ENCODE data around the gene FYB2. TPM values are rescaled to one million over a fixed set of nuclear protein-coding genes. Genes with fewer than 3 reads are reported as not detected.
A peak's percentile ranks its signal among the peaks of the same experiment; 100 is the strongest.

FYB2 gene
- total RNA-seq, 6 experiments from 2014 or later = 11.2 to 27.5 (median 16.1) TPM

- WGBS (ENCODE audit: insufficient coverage, low coverage, low lambda C conversion rate, missing lambda C conversion rate) = 65% methylated on average over 5 of the region's 5 CpGs
- intact Hi-C loops (cut with DNase I) = no loop called here
Measured at GRCh38 chr1:56803561-56804156, 15.5 kb downstream of the FYB2 start.

DNA sequence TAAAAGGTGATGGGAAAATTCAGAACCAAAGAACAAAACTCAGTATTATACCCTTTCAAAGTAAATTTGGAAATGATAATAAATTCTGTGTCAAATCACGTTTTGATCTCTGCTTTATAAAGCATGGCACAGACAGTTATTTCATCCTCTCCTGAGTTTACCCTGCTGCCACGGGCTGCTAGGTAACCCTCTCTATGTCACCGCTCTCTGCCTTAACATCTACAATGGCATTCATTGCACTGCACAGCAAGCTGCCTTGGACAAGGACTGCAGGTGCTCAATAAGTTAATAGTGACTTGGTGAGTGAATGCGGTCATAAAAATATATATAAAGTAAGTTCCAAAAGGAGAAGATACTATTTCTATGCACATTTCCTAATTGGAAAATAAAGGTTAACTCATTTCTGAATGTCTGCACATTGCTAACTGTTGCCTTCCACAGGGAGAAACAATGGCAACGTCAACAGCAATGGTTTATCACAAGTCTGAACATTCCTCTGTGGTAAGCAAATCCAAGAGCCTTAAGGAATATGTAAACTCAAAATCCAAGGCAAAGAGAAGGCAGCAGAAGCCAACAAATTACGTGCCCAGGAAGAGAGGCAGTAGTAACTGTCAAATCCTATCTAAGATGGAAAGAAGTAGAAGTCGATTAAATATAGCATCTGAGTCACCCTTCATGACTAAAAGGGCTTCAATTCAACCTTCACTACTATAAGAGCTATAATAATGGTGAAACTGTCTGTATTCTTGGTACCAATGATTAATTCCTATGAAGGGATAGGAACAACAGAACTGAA is 19.4 kb downstream of the FYB2 start:
- 66% methylated on average over 7 of the region's 7 CpGs for WGBS (ENCODE audit: insufficient coverage, low coverage, low lambda C conversion rate, missing lambda C conversion rate)
- intact Hi-C loops (cut with DNase I) = no loop called here
- Histone ChIP-seq H3K27ac (no peak overlapping the region), H3K4me1 (no peaks in the 10 kb centered on the region), H3K9me3 (no peaks in the 10 kb centered on the region), H3K4me3 (no peak overlapping the region), H3K36me3 (no peaks in the 10 kb centered on the region), H3K27me3 (no peaks in the 10 kb centered on the region)
- TF ChIP-seq, protein P1, sequence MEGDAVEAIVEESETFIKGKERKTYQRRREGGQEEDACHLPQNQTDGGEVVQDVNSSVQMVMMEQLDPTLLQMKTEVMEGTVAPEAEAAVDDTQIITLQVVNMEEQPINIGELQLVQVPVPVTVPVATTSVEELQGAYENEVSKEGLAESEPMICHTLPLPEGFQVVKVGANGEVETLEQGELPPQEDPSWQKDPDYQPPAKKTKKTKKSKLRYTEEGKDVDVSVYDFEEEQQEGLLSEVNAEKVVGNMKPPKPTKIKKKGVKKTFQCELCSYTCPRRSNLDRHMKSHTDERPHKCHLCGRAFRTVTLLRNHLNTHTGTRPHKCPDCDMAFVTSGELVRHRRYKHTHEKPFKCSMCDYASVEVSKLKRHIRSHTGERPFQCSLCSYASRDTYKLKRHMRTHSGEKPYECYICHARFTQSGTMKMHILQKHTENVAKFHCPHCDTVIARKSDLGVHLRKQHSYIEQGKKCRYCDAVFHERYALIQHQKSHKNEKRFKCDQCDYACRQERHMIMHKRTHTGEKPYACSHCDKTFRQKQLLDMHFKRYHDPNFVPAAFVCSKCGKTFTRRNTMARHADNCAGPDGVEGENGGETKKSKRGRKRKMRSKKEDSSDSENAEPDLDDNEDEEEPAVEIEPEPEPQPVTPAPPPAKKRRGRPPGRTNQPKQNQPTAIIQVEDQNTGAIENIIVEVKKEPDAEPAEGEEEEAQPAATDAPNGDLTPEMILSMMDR (IDR thresholded peaks at IDR 0.05) = no peak
- ATAC-seq = no peak
- no peak for DNase-seq

More at GRCh38 chr1:56803561-56804156, 15.5 kb downstream of the FYB2 start:
- ATAC-seq (peak; percentile 83 to 92 (median 89)), DNase-seq (peak in 2 of 3 donors; percentile 22 to 51)
- TF ChIP-seq POLR2A (IDR thresholded peaks at IDR 0.05) = no peak
- TF ChIP-seq, protein P1 (IDR thresholded peaks at IDR 0.05) = peak; percentile 33 to 65 (median 58)
- Histone ChIP-seq H3K4me1 (peaks cover 0 to 13% (median 6%) of the 10 kb centered on the region in 4 donors), H3K27me3 (no peaks in the 10 kb centered on the region), H3K4me3 (no peak overlapping the region), H3K9me3 (no peaks in the 10 kb centered on the region), H3K27ac (no peak overlapping the region), H3K36me3 (no peaks in the 10 kb centered on the region)

DNA sequence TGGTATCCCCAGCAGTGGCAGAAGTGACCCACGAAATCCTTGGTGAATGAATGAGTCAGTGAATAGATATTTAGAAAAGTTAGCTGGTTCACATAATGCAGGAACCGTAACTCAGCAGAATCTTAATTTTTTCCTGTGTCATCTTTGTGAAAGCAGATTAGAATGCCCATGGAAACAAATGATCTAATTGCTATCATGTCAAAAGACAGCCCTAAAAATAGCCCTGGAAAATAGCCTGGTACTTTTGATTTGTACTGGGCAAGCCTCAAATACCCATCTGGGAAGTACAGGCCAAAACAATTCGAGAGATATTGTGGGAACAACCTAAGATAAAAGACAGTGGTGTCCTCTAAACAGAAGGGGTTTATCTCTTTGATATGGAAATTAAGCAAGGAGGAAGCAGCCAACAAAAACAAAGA is 21.1 kb downstream of the FYB2 start:
- no peak for DNase-seq
- intact Hi-C loops (cut with DNase I) = no loop called here
- 27% methylated on average over 3 of the region's 3 CpGs for WGBS (ENCODE audit: insufficient coverage, low coverage, low lambda C conversion rate, missing lambda C conversion rate)
- Histone ChIP-seq H3K27ac (no peak overlapping the region), H3K4me3 (no peak overlapping the region), H3K27me3 (no peaks in the 10 kb centered on the region), H3K9me3 (no peaks in the 10 kb centered on the region), H3K4me1 (no peaks in the 10 kb centered on the region), H3K36me3 (no peaks in the 10 kb centered on the region)
- TF ChIP-seq, protein P1 (IDR thresholded peaks at IDR 0.05) = no peak
- no peak for TF ChIP-seq POLR2A (IDR thresholded peaks at IDR 0.05)
- peak; percentile 11 to 75 (median 29) for ATAC-seq

- Histone ChIP-seq H3K27ac (no peak overlapping the region), H3K27me3 (no peaks in the 10 kb centered on the region), H3K36me3 (no peaks in the 10 kb centered on the region), H3K4me1 (no peaks in the 10 kb centered on the region), H3K9me3 (no peaks in the 10 kb centered on the region), H3K4me3 (no peak overlapping the region)
- TF ChIP-seq, protein P1 (IDR thresholded peaks at IDR 0.05) = no peak
- TF ChIP-seq POLR2A (IDR thresholded peaks at IDR 0.05) = no peak
- peak in 3 of 4 donors; percentile 17 to 61 (median 55) for ATAC-seq
- WGBS (ENCODE audit: insufficient coverage, low coverage, low lambda C conversion rate, missing lambda C conversion rate) = 59% methylated on average over 5 of the region's 5 CpGs
- DNase-seq = peak in 1 of 3 donors; percentile 35
- intact Hi-C loops (cut with DNase I) = no loop called here
Measured at GRCh38 chr1:56797065-56797685, 22.0 kb downstream of the FYB2 start.
